Limb (tissue), 2 donors: ENCODE measurements around the gene EIF2A.
"Not testable (repeated sequence)": the region's sequence is repeated elsewhere in the genome, so short reads cannot be mapped to it uniquely, and the experiment has no call there.

Experiments
- DNase-seq, 2 donors: peaks; one replicate each; pipeline ENCODE4 v3.0.0-alpha.2; 2016; ENCODE audit errors: extremely low spot score in 2 of 2

The EIF2A gene

GRCh38 chr3:150600647-150601530 lies 54.3 kb downstream of the EIF2A start:
- not testable (repeated sequence) for DNase-seq

- DNase-seq = no peak
Observed at GRCh38 chr3:150602426-150603152, 56.0 kb downstream of the EIF2A start.

DNA sequence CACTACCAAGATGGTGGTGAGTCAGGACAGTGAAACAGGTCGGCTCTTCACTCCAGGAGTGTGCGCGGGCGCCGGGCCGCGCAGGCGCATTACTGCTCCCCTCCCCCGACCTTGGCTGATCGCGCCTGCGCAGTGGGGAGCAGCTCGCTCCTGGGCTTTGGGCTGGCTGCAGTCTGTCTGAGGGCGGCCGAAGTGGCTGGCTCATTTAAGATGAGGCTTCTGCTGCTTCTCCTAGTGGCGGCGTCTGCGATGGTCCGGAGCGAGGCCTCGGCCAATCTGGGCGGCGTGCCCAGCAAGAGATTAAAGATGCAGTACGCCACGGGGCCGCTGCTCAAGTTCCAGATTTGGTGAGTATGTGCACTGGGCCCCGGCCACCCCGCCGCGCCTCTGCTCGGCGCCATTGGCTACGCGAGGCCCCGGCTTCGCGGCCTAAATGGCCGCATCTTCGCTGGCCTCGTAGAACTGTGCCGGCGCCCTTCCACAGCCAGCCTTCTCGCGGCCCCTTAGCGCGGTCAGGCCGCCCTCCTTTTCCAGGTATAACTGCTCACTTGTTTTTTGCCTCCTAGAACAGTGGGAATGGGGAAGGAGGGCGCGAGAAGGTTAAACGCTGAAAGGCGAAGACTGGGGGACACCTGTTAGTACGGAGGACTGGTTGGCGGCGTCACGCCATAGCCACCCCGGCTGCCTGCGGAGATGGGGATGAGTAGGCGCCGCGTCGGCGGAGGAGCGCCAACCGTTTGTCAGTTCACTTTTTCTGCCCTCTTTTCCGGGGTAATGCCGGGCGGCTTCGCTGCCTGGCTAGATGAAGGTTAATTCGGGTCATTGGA lies 56.8 kb downstream of the EIF2A start, which contains the start of gene SELENOT:
SELENOT (plus strand) TSS at position 169 of the 827 bp plus-strand sequence; CDS start at position 211, 42 bp downstream.
- DNase-seq = peak; percentile 97

- DNase-seq = peak in 1 of 2 donors; percentile 20
Observed at GRCh38 chr3:150603980-150604319, 57.4 kb downstream of the EIF2A start.

GRCh38 chr3:150605998-150606641 lies 59.5 kb downstream of the EIF2A start:
- no peak for DNase-seq

- no peak for DNase-seq
Observed at GRCh38 chr3:150607267-150608065, 60.9 kb downstream of the EIF2A start.

GRCh38 chr3:150609988-150610387 lies 63.4 kb downstream of the EIF2A start:
- no peak for DNase-seq

GRCh38 chr3:150610785-150611184 lies 64.2 kb downstream of the EIF2A start:
- no peak for DNase-seq

- DNase-seq = no peak
Observed at GRCh38 chr3:150611666-150612065, 65.1 kb downstream of the EIF2A start.

DNA sequence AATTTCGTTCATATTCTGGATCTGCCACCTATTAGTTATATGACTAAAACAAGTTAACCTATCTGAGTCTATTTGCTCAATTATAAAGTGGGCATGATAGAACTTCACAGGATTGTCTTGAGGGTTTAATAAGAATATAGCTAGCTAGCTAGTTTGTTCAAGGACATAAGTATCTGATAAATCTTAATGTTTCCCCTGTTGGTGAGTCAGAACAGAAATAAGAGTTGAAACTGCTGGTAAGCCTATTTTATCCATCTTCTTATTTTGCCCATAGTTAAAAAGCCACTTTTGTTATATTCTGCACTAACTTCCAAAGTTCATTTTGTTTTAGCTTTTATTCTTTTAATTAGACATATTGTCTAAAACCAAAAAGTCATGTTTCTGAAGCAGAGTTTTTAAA lies 65.9 kb downstream of the EIF2A start:
- DNase-seq = no peak

DNA sequence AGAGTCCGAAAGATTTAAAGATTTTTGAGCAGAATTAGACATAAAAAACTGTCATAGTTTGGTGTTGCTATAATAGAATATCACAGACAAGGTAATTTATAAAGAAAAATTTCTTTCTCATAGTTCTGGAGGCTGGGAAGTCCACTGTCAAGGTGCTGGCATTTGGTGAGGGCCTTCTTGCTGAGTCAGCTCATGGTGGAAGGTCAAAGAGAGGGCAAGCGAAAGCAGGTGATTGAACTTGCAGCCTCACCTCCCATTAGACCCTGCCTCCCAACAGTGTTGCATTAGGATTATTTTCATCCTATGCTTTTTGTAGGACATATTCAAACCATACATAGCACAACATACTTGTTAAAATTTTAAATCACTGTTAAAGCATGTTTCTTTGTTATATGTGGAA lies 66.4 kb downstream of the EIF2A start:
- DNase-seq = no peak

DNA sequence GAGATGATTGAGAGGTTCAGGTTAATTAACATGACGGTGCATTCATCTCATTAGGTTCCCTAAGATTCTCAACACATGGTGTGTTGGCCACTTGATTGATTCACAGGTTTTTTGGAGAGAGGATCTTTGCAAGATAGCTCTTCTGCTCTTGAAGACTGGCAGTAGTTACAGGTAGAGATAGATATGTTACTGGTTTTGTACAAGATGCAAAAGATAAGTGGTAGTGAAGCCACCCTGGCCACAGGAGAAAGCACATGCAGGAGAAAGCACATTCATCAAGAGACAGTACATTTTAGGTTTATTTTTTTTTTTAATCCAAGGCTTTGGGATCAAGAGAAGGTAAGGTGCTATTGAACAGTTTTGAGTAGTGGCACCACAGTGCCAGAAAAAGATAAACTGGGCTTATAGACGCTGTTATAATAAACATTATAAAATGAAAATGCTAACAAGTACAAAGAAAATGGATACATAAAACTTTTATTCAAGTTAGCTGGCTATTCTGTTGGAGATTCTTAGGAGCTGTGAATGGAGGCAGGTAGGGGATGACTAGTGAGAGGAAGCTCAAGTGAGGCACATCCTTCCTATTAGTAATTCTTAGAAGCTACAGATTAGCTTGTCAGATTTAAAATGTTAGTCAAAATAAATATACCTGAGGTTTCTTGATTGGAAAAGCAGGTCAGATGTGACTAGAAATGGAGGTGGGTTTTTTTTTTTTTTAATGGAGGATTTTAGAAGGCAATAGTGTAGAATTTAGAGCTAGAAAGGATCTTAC lies 67.3 kb downstream of the EIF2A start:
- no peak for DNase-seq

GRCh38 chr3:150620002-150620689 lies 73.6 kb downstream of the EIF2A start:
- no peak for DNase-seq

- not testable (repeated sequence) for DNase-seq
Observed at GRCh38 chr3:150622955-150623354, 76.4 kb downstream of the EIF2A start.

GRCh38 chr3:150623945-150624344 lies 77.4 kb downstream of the EIF2A start:
- no peak for DNase-seq

- DNase-seq = no peak
Observed at GRCh38 chr3:150626148-150626930, 79.8 kb downstream of the EIF2A start.

DNA sequence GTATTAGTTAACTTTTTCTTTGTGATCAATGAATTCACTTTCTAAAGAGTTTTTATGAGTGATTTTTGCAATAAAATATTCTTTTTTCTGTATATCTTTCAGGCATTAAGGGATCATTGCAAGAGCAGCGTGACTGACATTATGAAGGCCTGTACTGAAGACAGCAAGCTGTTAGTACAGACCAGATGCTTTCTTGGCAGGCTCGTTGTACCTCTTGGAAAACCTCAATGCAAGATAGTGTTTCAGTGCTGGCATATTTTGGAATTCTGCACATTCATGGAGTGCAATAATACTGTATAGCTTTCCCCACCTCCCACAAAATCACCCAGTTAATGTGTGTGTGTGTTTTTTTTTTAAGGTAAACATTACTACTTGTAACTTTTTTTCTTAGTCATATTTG lies 81.0 kb downstream of the EIF2A start:
- peak; percentile 32 to 77 for DNase-seq

GRCh38 chr3:150631515-150632221 lies 85.1 kb downstream of the EIF2A start:
- DNase-seq = no peak
